ENCODE results near the gene FLT4.

Gene FLT4

GRCh38 chr5:180603076-180603594 lies 46.3 kb downstream of the FLT4 start:
- no peak for DNase-seq

- DNase-seq, result no peak
Observed at GRCh38 chr5:180602481-180603075, 46.8 kb downstream of the FLT4 start.

- no peak for DNase-seq
Observed at GRCh38 chr5:180601591-180602480, 47.6 kb downstream of the FLT4 start.

- no peak for DNase-seq
Observed at GRCh38 chr5:180600554-180601041, 48.8 kb downstream of the FLT4 start.

- DNase-seq, result no peak
Observed at GRCh38 chr5:180599981-180600553, 49.3 kb downstream of the FLT4 start.

- DNase-seq, result no peak
Observed at GRCh38 chr5:180599590-180599914, 49.8 kb downstream of the FLT4 start.

- DNase-seq, result no peak
Observed at GRCh38 chr5:180598797-180599589, 50.4 kb downstream of the FLT4 start.

GRCh38 chr5:180598316-180598701 lies 51.1 kb downstream of the FLT4 start:
- DNase-seq, result no peak

GRCh38 chr5:180596668-180597231 lies 52.6 kb downstream of the FLT4 start:
- no peak for DNase-seq

- DNase-seq, result no peak
Observed at GRCh38 chr5:180596115-180596667, 53.2 kb downstream of the FLT4 start.

GRCh38 chr5:180595381-180596114 lies 53.9 kb downstream of the FLT4 start:
- DNase-seq, result no peak

GRCh38 chr5:180595046-180595379 lies 54.4 kb downstream of the FLT4 start:
- no peak for DNase-seq

GRCh38 chr5:180594311-180595045 lies 54.9 kb downstream of the FLT4 start:
- no peak for DNase-seq

- DNase-seq, result no peak
Observed at GRCh38 chr5:180593446-180594206, 55.8 kb downstream of the FLT4 start.

GRCh38 chr5:180592176-180592575 lies 57.2 kb downstream of the FLT4 start:
- DNase-seq, result no peak

- no peak for DNase-seq
Observed at GRCh38 chr5:180591311-180591887, 58.0 kb downstream of the FLT4 start, which contains the start of gene SCGB3A1. Gene SCGB3A1, minus strand, starts transcription at chr5:180591499. Its CDS starts 37 bp downstream, at chr5:180591462.

GRCh38 chr5:180590543-180591310 lies 58.7 kb downstream of the FLT4 start:
- no peak for DNase-seq

- no peak for DNase-seq
Observed at GRCh38 chr5:180589771-180590542, 59.4 kb downstream of the FLT4 start.

All from NCI-H1092 treated with DMSO at 0.1 percent for 48 hours (cell line).